NCI-H226 (cell line): ENCODE measurements around the gene STOML1.
"Not testable (repeated sequence)": the region's sequence is repeated elsewhere in the genome, so short reads cannot be mapped to it uniquely, and the experiment has no call there.

Experiments
- DNase-seq: peaks from one replicate; pipeline ENCODE4 v3.0.0-alpha.2; 2015

Gene STOML1

GRCh38 chr15:73986055-73986775 is 5.9 kb downstream of the STOML1 start:
- no peak for DNase-seq

- DNase-seq, result peak; percentile 88
These were observed 6.8 kb downstream of the STOML1 start for GRCh38 chr15:73985101-73985873.

GRCh38 chr15:73984208-73984979 is 7.7 kb downstream of the STOML1 start:
- DNase-seq, result no peak

GRCh38 chr15:73983773-73984172 is 8.3 kb downstream of the STOML1 start:
- DNase-seq, result no peak

- peak; percentile 97 for DNase-seq
These were observed 8.8 kb downstream of the STOML1 start for GRCh38 chr15:73983211-73983727.

GRCh38 chr15:73982222-73982962 is 9.7 kb downstream of the STOML1 start:
- peak; percentile 94 for DNase-seq

- DNase-seq, result peak; percentile 59
These were observed 10.3 kb downstream of the STOML1 start for GRCh38 chr15:73981761-73982221.

- no peak for DNase-seq
These were observed 12.5 kb downstream of the STOML1 start for GRCh38 chr15:73979636-73980035.

- DNase-seq, result no peak
These were observed 13.2 kb downstream of the STOML1 start for GRCh38 chr15:73978896-73979295.

GRCh38 chr15:73975440-73976125 is 16.5 kb downstream of the STOML1 start:
- not testable (repeated sequence) for DNase-seq

GRCh38 chr15:73973683-73974200 is 18.4 kb downstream of the STOML1 start:
- not testable (repeated sequence) for DNase-seq

GRCh38 chr15:73972984-73973682 is 19.0 kb downstream of the STOML1 start:
- peak; percentile 66 for DNase-seq

- DNase-seq, result no peak
These were observed 22.8 kb downstream of the STOML1 start for GRCh38 chr15:73969151-73969759.

- no peak for DNase-seq
These were observed 23.6 kb downstream of the STOML1 start for GRCh38 chr15:73968461-73968860.

- DNase-seq, result no peak
These were observed 26.4 kb downstream of the STOML1 start for GRCh38 chr15:73965758-73966113.

GRCh38 chr15:73965094-73965757 is 26.9 kb downstream of the STOML1 start:
- no peak for DNase-seq

- DNase-seq, result peak; percentile 77
These were observed 27.4 kb downstream of the STOML1 start for GRCh38 chr15:73964736-73965093.

GRCh38 chr15:73962433-73962832 is 29.7 kb downstream of the STOML1 start:
- no peak for DNase-seq

- not testable (repeated sequence) for DNase-seq
These were observed 31.5 kb downstream of the STOML1 start for GRCh38 chr15:73960472-73961070.

- no peak for DNase-seq
These were observed 32.3 kb downstream of the STOML1 start for GRCh38 chr15:73959801-73960200.
